NCI-H510A (cell line): ENCODE data around the gene PXMP2.
"Not testable (repeated sequence)": the region's sequence is repeated elsewhere in the genome, so short reads cannot be mapped to it uniquely, and the experiment has no call there.

Experiments used
- DNase-seq: peaks from one replicate; lab custom pipeline; 2025; lab: John Stamatoyannopoulos, UW

Gene PXMP2

DNA sequence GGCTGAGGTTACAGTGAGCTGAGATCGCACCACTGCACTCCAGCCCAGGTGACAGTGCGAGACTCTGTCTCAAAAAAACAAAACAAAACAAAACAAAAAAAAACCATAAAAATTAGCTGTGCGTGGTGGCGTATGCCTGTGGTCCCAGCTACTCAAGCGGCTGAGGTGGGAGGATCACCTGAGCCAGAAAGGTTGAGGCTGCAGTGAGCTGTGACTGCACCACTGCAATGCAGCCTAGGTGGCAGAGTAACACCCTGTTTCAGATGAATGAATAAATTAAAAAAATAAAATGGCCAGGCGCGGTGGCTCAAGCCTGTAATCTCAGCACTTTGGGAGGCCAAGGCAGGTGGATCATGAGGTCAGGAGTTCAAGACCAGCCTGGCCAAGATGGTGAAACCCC lies 66.3 kb downstream of the PXMP2 start:
- not testable (repeated sequence) for DNase-seq

DNA sequence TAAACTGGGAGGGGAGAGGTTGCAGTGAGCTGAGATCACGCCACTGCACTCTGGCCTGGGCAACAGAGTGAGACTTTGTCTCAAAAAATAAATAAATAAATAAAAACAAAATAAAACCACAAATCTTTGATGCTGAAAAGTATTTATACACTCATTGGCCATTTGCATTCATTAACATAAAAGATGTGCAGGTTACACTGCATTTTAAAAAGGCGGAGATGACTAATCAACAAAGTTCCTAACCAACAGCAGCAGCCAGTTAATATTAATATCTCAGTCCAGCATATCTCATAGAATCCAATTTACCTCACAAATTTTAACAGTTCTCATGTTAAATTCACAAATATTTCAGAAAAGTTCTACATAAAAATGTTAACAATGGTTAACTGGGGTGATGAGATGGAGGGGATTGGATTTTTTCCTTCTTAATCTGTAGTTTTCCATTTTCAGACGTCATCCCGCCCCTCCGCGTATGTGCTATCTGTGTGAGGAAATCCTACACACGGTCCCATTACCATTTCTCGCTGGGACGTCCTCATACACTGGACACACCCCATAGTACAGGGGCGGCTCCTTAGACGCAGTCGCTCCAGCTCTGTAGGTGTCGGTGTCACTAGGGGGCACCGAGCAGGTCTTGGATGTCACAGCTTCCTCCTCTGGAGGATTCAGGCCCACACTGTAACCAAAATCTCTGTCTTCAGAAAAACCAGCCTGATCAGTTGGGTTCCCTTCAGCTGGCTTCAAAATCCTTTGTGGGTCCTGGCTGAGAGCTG lies 67.0 kb downstream of the PXMP2 start:
- DNase-seq = no peak
